Hematopoietic multipotent progenitor cell (in vitro differentiated cells): ENCODE measurements around the gene TSR3. TPM values are rescaled to one million over a fixed set of nuclear protein-coding genes. Genes with fewer than 3 reads are reported as not detected.
A peak's percentile ranks its signal among the peaks of the same experiment; 100 is the strongest.

ENCODE experiments used
- DNase-seq, 3 donors: peaks; one replicate each; pipeline ENCODE4 v3.0.0-alpha.2; 2011 to 2015; ENCODE audit warnings: low read depth in 2 of 3, low spot score in 2 of 3
- total RNA-seq: library from RNA; depleted of rRNA; stranded (reverse); fragments of >200 nt; gene quantifications from one replicate; pipeline ENCODE4 v1.2.3, GENCODE V29; 2012

TSR3 gene
- total RNA-seq, 1 donor: 48.2 TPM

- DNase-seq: no peak
These were observed 39.8 kb downstream of the TSR3 start for GRCh38 chr16:1311738-1312466.

- DNase-seq: no peak
These were observed 40.4 kb downstream of the TSR3 start for GRCh38 chr16:1311212-1311737.

GRCh38 chr16:1310832-1311200, 40.9 kb downstream of the TSR3 start:
- no peak for DNase-seq

GRCh38 chr16:1309888-1310831, 41.5 kb downstream of the TSR3 start:
- DNase-seq: peak in 1 of 3 donors; percentile 36

GRCh38 chr16:1308977-1309885, 42.4 kb downstream of the TSR3 start, which contains the start of gene UBE2I:
Gene UBE2I (plus strand): TSS chr16:1309636. CDS start chr16:1314031, 4,395 bp downstream.
- DNase-seq: peak; percentile 98 to 99 (median 99)

- DNase-seq: peak in 1 of 3 donors; percentile 67
These were observed 43.4 kb downstream of the TSR3 start for GRCh38 chr16:1308036-1308976.

- DNase-seq: no peak
These were observed 45.3 kb downstream of the TSR3 start for GRCh38 chr16:1306334-1306733.

- DNase-seq: no peak
These were observed 45.9 kb downstream of the TSR3 start for GRCh38 chr16:1305823-1306222.

- DNase-seq: no peak
These were observed 50.1 kb downstream of the TSR3 start for GRCh38 chr16:1301562-1301961.

- DNase-seq: peak; percentile 37 to 71 (median 58)
These were observed 50.8 kb downstream of the TSR3 start for GRCh38 chr16:1300664-1301476.

- no peak for DNase-seq
These were observed 51.8 kb downstream of the TSR3 start for GRCh38 chr16:1299868-1300203.

Other genes with a start within 250 kb of the TSR3 start
- gene CACNA1H, start 198.8 kb downstream of the TSR3 start, total RNA-seq: under 0.01 TPM
- gene TPSG1, start 126.6 kb downstream of the TSR3 start, total RNA-seq: not detected
- 8.9 TPM for gene TPSB2, start 121.7 kb downstream of the TSR3 start, total RNA-seq
- 72.2 TPM for gene TPSAB1, start 111.2 kb downstream of the TSR3 start, total RNA-seq
- gene TPSD1, start 95.8 kb downstream of the TSR3 start, total RNA-seq: 0.54 TPM
- 67.6 TPM for gene UBE2I, start 42.2 kb downstream of the TSR3 start, total RNA-seq
- gene BAIAP3, start 18.2 kb downstream of the TSR3 start, total RNA-seq: 27.7 TPM
- gene GNPTG, start 53 bp upstream of the TSR3 start, total RNA-seq: 56.0 TPM
- gene UNKL, start 62.8 kb upstream of the TSR3 start, total RNA-seq: 45.5 TPM
- gene UQCC4, start 68.9 kb upstream of the TSR3 start, total RNA-seq: 18.0 TPM
- 5.1 TPM for gene PERCC1, start 79.2 kb upstream of the TSR3 start, total RNA-seq
- 0.54 TPM for gene CCDC154, start 92.7 kb upstream of the TSR3 start, total RNA-seq
- gene CLCN7, start 123.2 kb upstream of the TSR3 start, total RNA-seq: 134 TPM
- 0.27 TPM for gene PTX4, start 137.1 kb upstream of the TSR3 start, total RNA-seq
- 33.7 TPM for gene TELO2, start 141.5 kb upstream of the TSR3 start, total RNA-seq
- gene TMEM204, start 181.8 kb upstream of the TSR3 start, total RNA-seq: 14.8 TPM